H1 (cell line): ENCODE results near the gene ASPHD2. TPM values are rescaled to one million over a fixed set of nuclear protein-coding genes. Genes with fewer than 3 reads are reported as not detected.

ENCODE experiments used
- BRCA1 ChIP-seq: IDR thresholded peaks from 2 replicates; pipeline ENCODE4 v1.6.1; 2012; ENCODE audit warnings: low read depth, low read length, improper control_type of control experiment
- HDAC2 ChIP-seq, 2 experiments: fragments of 300-600 bp in 1 of 2; sonication (generic) in 1 of 2; IDR thresholded peaks; 2 replicates each; pipeline ENCODE4 v1.6.1; 2011 to 2012; ENCODE audit warnings: low read depth in 2 of 2, low read length in 2 of 2, mild to moderate bottlenecking in 2 of 2, moderate library complexity in 2 of 2, borderline replicate concordance in 1 of 2, inconsistent platforms in 1 of 2
- SP2 ChIP-seq: IDR thresholded peaks from 2 replicates; pipeline ENCODE4 v1.6.1; 2012; ENCODE audit warnings: mild to moderate bottlenecking, low read length, inconsistent platforms
- polyA plus RNA-seq, 7 experiments: library from polyadenylated mRNA; depleted of rRNA in 3 of 7; stranded (reverse) in 5 of 7; unstranded in 2 of 7; fragments of >200 nt in 5 of 7; fragments of 200-250 nt in 2 of 7; gene quantifications; 1 replicate in 5 of 7; 2 replicates in 1 of 7; 4 replicates in 1 of 7; pipeline versions ENCODE4 v1.2.1 to v1.2.3, GENCODE V29; 2011 to 2013; ENCODE audit warnings: missing spikeins in 2 of 7, mixed read lengths in 2 of 7
- total RNA-seq: library from RNA; stranded (reverse); fragmentation: NEBNext Ultra II Directional; extraction: Animal tissue kit (Norgen Biotek cat#: 25700); gene quantifications from 2 replicates; pipeline ENCODE4 v1.2.1, GENCODE V29; 2021

ASPHD2 gene
- total and polyA plus RNA-seq, 2 of the 8 experiments (the other 6 are each of a cell fraction or from before 2014, with no cell fraction given): 7.2 to 11.0 TPM

- no peak for TF ChIP-seq HDAC2 (IDR thresholded peaks at IDR 0.05; ENCODE audit: borderline replicate concordance in 1 of 2, low read depth in 2 of 2, low read length in 2 of 2)
- no peak for TF ChIP-seq BRCA1
- no peak for TF ChIP-seq SP2
- TF ChIP-seq, all 59 proteins: peak for 0
Measured at GRCh38 chr22:26463101-26463661, 34.1 kb downstream of the ASPHD2 start (continued).
